ENCODE results near the gene MAPKBP1. TPM values are rescaled to one million over a fixed set of nuclear protein-coding genes. Genes with fewer than 3 reads are reported as not detected.

The MAPKBP1 gene
- total RNA-seq, 1 experiment from 2014 or later, result 13.7 TPM

DNA sequence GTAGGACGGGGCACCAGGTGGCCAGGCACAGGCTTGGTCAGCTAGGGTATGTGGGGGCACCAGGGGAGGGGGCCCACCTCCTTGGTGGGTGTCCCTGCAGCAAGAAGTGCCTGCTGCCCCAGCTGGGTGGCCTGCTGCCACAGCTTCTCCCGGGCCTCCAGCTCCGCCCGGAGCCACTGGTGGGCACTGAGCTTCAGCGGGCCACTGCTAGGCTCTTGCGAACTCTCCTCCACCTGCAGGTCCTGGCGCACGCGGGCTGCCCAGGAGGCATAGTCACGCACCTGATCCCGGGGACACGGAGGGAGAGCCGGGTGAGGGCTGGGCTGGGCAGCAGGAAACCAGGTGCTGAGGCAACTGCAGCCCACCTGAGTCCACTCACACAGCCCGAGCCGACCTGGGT lies 94.0 kb downstream of the MAPKBP1 start:
- Histone ChIP-seq H2BK15ac (ENCODE audit: low read depth, low read length) (no peak overlapping the region), H2BK12ac (ENCODE audit: insufficient read length, low read depth, low read length) (no peak overlapping the region), H3K9ac (ENCODE audit: extremely low read depth, insufficient read length, low read length) (no peak overlapping the region), H3K18ac (ENCODE audit: insufficient read length, low read depth, low read length) (no peak overlapping the region), H3T11ph (ENCODE audit: low read length) (no peak overlapping the region), H4K91ac (ENCODE audit: insufficient read length, low read depth, low read length) (no peak overlapping the region), H3K79me2 (ENCODE audit: insufficient read depth, low read length) (no peaks in the 10 kb centered on the region), H3K9me3 (ENCODE audit: control insufficient read depth, low read depth, low read length) (no peaks in the 10 kb centered on the region), H3K14ac (ENCODE audit: insufficient read depth, low read length) (no peak overlapping the region; the same call in 1 of the 2 replicates), H2BK5ac (ENCODE audit: insufficient read length, low read length) (no peak overlapping the region), H3K4me2 (ENCODE audit: insufficient read depth, insufficient read length, low read length) (no peak overlapping the region), H2AK5ac (ENCODE audit: insufficient read length, low read length) (no peak overlapping the region), H3K27ac (ENCODE audit: insufficient read length, low read depth, low read length) (no peak overlapping the region), H3K23me2 (ENCODE audit: insufficient read length, low read depth, low read length, poor library complexity, severe bottlenecking) (no peaks in the 10 kb centered on the region), H4K5ac (ENCODE audit: insufficient read length, low read depth, low read length) (no peak overlapping the region), H3K4me1 (ENCODE audit: insufficient read depth, low read length) (no peaks in the 10 kb centered on the region), H2BK120ac (ENCODE audit: low read depth, low read length, poor library complexity, severe bottlenecking) (no peak overlapping the region), H3K56ac (ENCODE audit: insufficient read length, low read depth, low read length) (no peak overlapping the region), H4K8ac (replicated peaks; ENCODE audit: insufficient read length, low read depth, low read length) (no peak overlapping the region), H2BK20ac (ENCODE audit: low read depth, low read length, poor library complexity, severe bottlenecking) (no peak overlapping the region), H4K20me1 (ENCODE audit: control insufficient read depth, insufficient read depth, insufficient read length) (no peaks in the 10 kb centered on the region), H3K27me3 (ENCODE audit: insufficient read depth, low read length) (no peaks in the 10 kb centered on the region), H3K23ac (ENCODE audit: insufficient read length, low read depth, low read length) (no peak overlapping the region), H3K4ac (ENCODE audit: low read depth, low read length) (no peak overlapping the region), H3K79me1 (ENCODE audit: insufficient read depth, low read depth, low read length, poor library complexity, severe bottlenecking) (no peaks in the 10 kb centered on the region), H2AFZ (ENCODE audit: low read length) (no peak overlapping the region)
- Mint-ChIP-seq H3K4me3 (no peak overlapping the region), H3K4me1 (peaks cover 6 to 11% of the 10 kb centered on the region in 2 experiments; a peak in 3 of 4 replicates), H3K9me3 (no peaks in the 10 kb centered on the region), H3K27me3 (ENCODE audit: low read depth) (peaks cover 2% of the 10 kb centered on the region), H3K27ac (no peak overlapping the region), H3K36me3 (ENCODE audit: insufficient read depth in 1 of 3, low read depth in 3 of 3) (no peaks in the 10 kb centered on the region)
- WGBS (ENCODE audit: extremely low coverage, insufficient read length, low lambda C conversion rate), result no CpG with 5 or more reads among the region's 15 CpGs
- DNase-seq, result no peak
- TF ChIP-seq, protein P1, sequence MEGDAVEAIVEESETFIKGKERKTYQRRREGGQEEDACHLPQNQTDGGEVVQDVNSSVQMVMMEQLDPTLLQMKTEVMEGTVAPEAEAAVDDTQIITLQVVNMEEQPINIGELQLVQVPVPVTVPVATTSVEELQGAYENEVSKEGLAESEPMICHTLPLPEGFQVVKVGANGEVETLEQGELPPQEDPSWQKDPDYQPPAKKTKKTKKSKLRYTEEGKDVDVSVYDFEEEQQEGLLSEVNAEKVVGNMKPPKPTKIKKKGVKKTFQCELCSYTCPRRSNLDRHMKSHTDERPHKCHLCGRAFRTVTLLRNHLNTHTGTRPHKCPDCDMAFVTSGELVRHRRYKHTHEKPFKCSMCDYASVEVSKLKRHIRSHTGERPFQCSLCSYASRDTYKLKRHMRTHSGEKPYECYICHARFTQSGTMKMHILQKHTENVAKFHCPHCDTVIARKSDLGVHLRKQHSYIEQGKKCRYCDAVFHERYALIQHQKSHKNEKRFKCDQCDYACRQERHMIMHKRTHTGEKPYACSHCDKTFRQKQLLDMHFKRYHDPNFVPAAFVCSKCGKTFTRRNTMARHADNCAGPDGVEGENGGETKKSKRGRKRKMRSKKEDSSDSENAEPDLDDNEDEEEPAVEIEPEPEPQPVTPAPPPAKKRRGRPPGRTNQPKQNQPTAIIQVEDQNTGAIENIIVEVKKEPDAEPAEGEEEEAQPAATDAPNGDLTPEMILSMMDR (conservative IDR thresholded peaks at IDR 0.05), result no peak
